ENCODE results near the gene RNF5. TPM values are rescaled to one million over a fixed set of nuclear protein-coding genes. Genes with fewer than 3 reads are reported as not detected.

Gene RNF5
- total RNA-seq, 2 donors from 2014 or later, result 20.9 to 30.0 TPM

DNA sequence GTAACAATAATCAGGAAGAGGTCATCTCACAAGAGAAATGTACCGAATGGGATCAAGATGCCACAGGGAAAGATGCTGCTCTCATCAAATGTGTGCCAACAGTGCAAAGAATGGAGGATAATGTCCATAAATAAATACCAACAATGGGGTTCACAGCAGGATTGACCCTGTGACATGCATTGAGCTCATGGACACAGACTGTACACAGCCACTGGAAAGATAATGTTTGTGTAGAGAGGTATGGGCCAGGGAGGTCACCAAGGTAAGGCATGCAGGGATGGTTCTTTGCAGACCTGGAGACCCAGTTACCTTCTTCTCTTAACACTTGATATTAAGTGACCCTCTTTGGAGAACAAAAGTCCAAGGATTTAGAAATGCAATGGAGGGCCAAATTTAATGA lies 3.8 kb upstream of the RNF5 start:
- Mint-ChIP-seq H3K4me3 (peak overlapping the region; percentile 98), H3K27ac (peak overlapping the region; percentile 98), H3K27me3 (no peaks in the 10 kb centered on the region), H3K4me1 (peaks cover 70% of the 10 kb centered on the region), H3K36me3 (ENCODE audit: low read depth) (peaks cover 5% of the 10 kb centered on the region)
- H3K9me3 ChIP-seq (ENCODE audit: control insufficient read depth, low read length, poor library complexity, severe bottlenecking), result no peaks in the 10 kb centered on the region
- DNase-seq (no peak), ATAC-seq (no peak)

GRCh38 chr6:32175322-32175710 lies 2.9 kb upstream of the RNF5 start:
- ATAC-seq (no peak), DNase-seq (no peak)
- peaks cover 67% of the 10 kb centered on the region for H3K4me1 Mint-ChIP-seq
- peaks cover 5% of the 10 kb centered on the region for H3K36me3 Mint-ChIP-seq (ENCODE audit: low read depth)
- H3K27me3 Mint-ChIP-seq, result no peaks in the 10 kb centered on the region
- peak overlapping the region; percentile 98 for H3K27ac Mint-ChIP-seq
- H3K9me3 ChIP-seq (ENCODE audit: control insufficient read depth, low read length, poor library complexity, severe bottlenecking), result no peaks in the 10 kb centered on the region
- H3K4me3 Mint-ChIP-seq, result peak overlapping the region; percentile 98

- DNase-seq (peak; percentile 90 to 93 (median 92)), ATAC-seq (peak; percentile 52)
- Mint-ChIP-seq H3K36me3 (ENCODE audit: low read depth) (peaks cover 9% of the 10 kb centered on the region), H3K27me3 (no peaks in the 10 kb centered on the region), H3K27ac (peak within 1 kb of the TSS; percentile 98), H3K4me3 (peak within 1 kb of the TSS; percentile 98), H3K4me1 (peaks cover 73% of the 10 kb centered on the region)
- H3K9me3 ChIP-seq (ENCODE audit: control insufficient read depth, low read length, poor library complexity, severe bottlenecking), result no peaks in the 10 kb centered on the region
These were observed 2.3 kb upstream of the RNF5 start, which contains the start of gene AGPAT1 for GRCh38 chr6:32175711-32176475. Gene AGPAT1, minus strand, starts transcription at chr6:32176084. Its CDS starts 4,588 bp downstream, at chr6:32171496.

- peak overlapping the region; percentile 98 for H3K4me3 Mint-ChIP-seq
- peaks cover 6% of the 10 kb centered on the region for H3K36me3 Mint-ChIP-seq (ENCODE audit: low read depth)
- peak overlapping the region; percentile 98 for H3K27ac Mint-ChIP-seq
- no peaks in the 10 kb centered on the region for H3K9me3 ChIP-seq (ENCODE audit: control insufficient read depth, low read length, poor library complexity, severe bottlenecking)
- ATAC-seq, result no peak
- peaks cover 72% of the 10 kb centered on the region for H3K4me1 Mint-ChIP-seq
- no peak for DNase-seq
- H3K27me3 Mint-ChIP-seq, result no peaks in the 10 kb centered on the region
These were observed 1.6 kb upstream of the RNF5 start for GRCh38 chr6:32176476-32177182.

GRCh38 chr6:32177183-32177787 lies 920 bp upstream of the RNF5 start:
- Mint-ChIP-seq H3K27me3 (no peaks in the 10 kb centered on the region), H3K4me3 (peak overlapping the region; percentile 98), H3K27ac (peak overlapping the region; percentile 98), H3K4me1 (peaks cover 72% of the 10 kb centered on the region), H3K36me3 (ENCODE audit: low read depth) (peaks cover 6% of the 10 kb centered on the region)
- DNase-seq, result no peak
- no peaks in the 10 kb centered on the region for H3K9me3 ChIP-seq (ENCODE audit: control insufficient read depth, low read length, poor library complexity, severe bottlenecking)
- ATAC-seq, result peak; percentile 8

GRCh38 chr6:32178547-32179440 lies 589 bp downstream of the RNF5 start:
- peaks cover 6% of the 10 kb centered on the region for H3K36me3 Mint-ChIP-seq (ENCODE audit: low read depth)
- H3K9me3 ChIP-seq (ENCODE audit: control insufficient read depth, low read length, poor library complexity, severe bottlenecking), result no peaks in the 10 kb centered on the region
- no peaks in the 10 kb centered on the region for H3K27me3 Mint-ChIP-seq
- no peak for DNase-seq
- peaks cover 59% of the 10 kb centered on the region for H3K4me1 Mint-ChIP-seq
- ATAC-seq, result no peak
- peak overlapping the region; percentile 98 for H3K27ac Mint-ChIP-seq
- H3K4me3 Mint-ChIP-seq, result peak overlapping the region; percentile 98

- H3K9me3 ChIP-seq (ENCODE audit: control insufficient read depth, low read length, poor library complexity, severe bottlenecking), result no peaks in the 10 kb centered on the region
- DNase-seq (no peak), ATAC-seq (no peak)
- Mint-ChIP-seq H3K36me3 (ENCODE audit: low read depth) (peaks cover 6% of the 10 kb centered on the region), H3K4me1 (peaks cover 52% of the 10 kb centered on the region), H3K4me3 (peak overlapping the region; percentile 69), H3K27ac (peak overlapping the region; percentile 98), H3K27me3 (no peaks in the 10 kb centered on the region)
These were observed 1.7 kb downstream of the RNF5 start for GRCh38 chr6:32179766-32180405.

GRCh38 chr6:32181148-32181702 lies 3.0 kb downstream of the RNF5 start:
- DNase-seq (no peak), ATAC-seq (no peak)
- peak overlapping the region; percentile 98 for H3K27ac Mint-ChIP-seq
- H3K4me3 Mint-ChIP-seq, result no peak overlapping the region
- no peaks in the 10 kb centered on the region for H3K27me3 Mint-ChIP-seq
- peaks cover 46% of the 10 kb centered on the region for H3K4me1 Mint-ChIP-seq
- no peaks in the 10 kb centered on the region for H3K9me3 ChIP-seq (ENCODE audit: control insufficient read depth, low read length, poor library complexity, severe bottlenecking)
- peaks cover 10% of the 10 kb centered on the region for H3K36me3 Mint-ChIP-seq (ENCODE audit: low read depth)

GRCh38 chr6:32181915-32182529 lies 3.8 kb downstream of the RNF5 start:
- H3K9me3 ChIP-seq (ENCODE audit: control insufficient read depth, low read length, poor library complexity, severe bottlenecking), result no peaks in the 10 kb centered on the region
- DNase-seq, result no peak
- no peak for ATAC-seq
- Mint-ChIP-seq H3K4me1 (peaks cover 46% of the 10 kb centered on the region), H3K4me3 (no peak overlapping the region), H3K27me3 (no peaks in the 10 kb centered on the region), H3K36me3 (ENCODE audit: low read depth) (peaks cover 14% of the 10 kb centered on the region), H3K27ac (peak overlapping the region; percentile 56)

DNA sequence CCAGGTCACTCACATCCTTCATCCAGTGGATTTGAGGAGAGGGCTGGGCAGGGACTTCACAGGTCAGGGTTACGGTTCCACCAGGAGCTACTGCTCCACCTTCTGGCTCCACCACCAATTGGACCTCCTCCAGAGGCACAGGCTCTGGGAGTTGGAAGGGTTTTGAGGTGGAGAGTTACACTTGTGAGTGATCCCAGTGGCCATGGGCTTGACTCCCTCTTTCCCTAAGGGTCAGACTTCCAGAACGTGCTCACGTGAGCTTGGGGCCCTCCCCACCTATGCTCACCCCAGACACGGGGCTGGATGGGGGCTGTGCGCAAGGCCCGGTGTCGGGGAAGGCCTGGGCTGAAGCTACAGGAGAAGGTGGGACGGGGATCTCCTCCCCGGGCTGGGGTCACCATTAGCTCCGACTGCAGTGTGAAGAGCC lies 4.4 kb downstream of the RNF5 start:
- Mint-ChIP-seq H3K4me1 (peaks cover 46% of the 10 kb centered on the region), H3K36me3 (ENCODE audit: low read depth) (peaks cover 14% of the 10 kb centered on the region), H3K27ac (peak overlapping the region; percentile 63), H3K4me3 (no peak overlapping the region), H3K27me3 (no peaks in the 10 kb centered on the region)
- ATAC-seq, result no peak
- H3K9me3 ChIP-seq (ENCODE audit: control insufficient read depth, low read length, poor library complexity, severe bottlenecking), result no peaks in the 10 kb centered on the region
- no peak for DNase-seq

DNA sequence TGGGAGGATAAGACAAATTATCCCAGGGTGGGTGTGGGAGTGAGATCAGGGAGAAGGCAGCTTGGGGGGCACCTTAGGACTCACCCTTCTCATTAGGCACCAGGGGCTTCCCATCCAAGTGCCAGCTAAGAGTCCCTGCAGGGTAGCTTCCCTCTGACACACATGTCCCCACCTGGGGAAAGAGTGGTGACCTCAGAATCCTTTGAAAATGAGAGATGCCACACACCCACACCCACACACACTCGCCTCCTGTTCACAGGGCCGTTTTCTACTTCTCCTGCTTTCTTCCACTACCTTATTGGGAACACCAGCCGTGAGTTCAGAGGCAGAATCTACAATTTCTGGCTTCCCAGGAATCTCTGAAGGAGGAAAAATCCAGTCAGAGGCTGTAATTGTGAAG lies 4.8 kb downstream of the RNF5 start:
- H3K9me3 ChIP-seq (ENCODE audit: control insufficient read depth, low read length, poor library complexity, severe bottlenecking), result no peaks in the 10 kb centered on the region
- H3K4me3 Mint-ChIP-seq, result no peak overlapping the region
- H3K4me1 Mint-ChIP-seq, result peaks cover 47% of the 10 kb centered on the region
- H3K36me3 Mint-ChIP-seq (ENCODE audit: low read depth), result peaks cover 14% of the 10 kb centered on the region
- H3K27ac Mint-ChIP-seq, result peak overlapping the region; percentile 63
- ATAC-seq (no peak), DNase-seq (no peak)
- no peaks in the 10 kb centered on the region for H3K27me3 Mint-ChIP-seq

Measured in T-helper 17 cell (primary cell).